ENCODE data around the gene KLK11. TPM values are rescaled to one million over a fixed set of nuclear protein-coding genes. Genes with fewer than 3 reads are reported as not detected.

KLK11 gene
- total RNA-seq, 1 experiment from 2014 or later: not detected

- DNase-seq (ENCODE audit: low spot score): no peak
- in situ Hi-C loops (cut with HindIII; ENCODE audit: low sequenced_read_pairs): no loop called here
These were observed 46.2 kb downstream of the KLK11 start for GRCh38 chr19:50980208-50980607.

GRCh38 chr19:50979758-50980157 is 46.7 kb downstream of the KLK11 start:
- in situ Hi-C loops (cut with HindIII; ENCODE audit: low sequenced_read_pairs): no loop called here
- no peak for DNase-seq (ENCODE audit: low spot score)

DNA sequence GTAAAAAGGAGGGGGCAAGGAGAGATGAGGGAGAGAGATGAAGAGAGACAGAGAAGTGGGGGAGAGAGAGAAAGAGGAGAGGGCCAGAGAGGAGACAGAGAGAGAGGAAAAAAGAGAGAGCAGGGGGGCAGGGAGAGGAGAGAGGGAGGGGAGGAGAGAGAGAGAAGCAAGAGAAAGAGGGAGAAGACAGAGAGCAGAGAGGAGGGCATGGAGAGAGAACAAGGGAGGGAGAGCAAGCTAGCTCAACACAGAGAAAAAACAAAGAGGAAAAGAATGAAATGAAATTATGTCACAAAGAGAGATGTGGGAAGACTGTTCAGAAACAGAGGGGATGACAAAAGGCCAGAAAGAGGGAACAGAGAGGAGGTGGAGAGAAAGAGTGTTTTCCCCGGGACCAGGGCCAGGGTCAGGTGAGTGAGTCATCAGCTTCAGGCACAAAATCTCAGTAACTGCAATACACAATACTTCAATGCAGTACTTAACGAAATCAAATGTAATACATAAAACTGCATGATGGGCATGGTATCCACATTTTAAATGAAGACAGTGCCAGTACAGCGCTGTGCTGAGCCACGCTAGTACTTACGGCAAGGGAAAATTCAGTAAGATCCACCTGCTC is 47.5 kb downstream of the KLK11 start:
- in situ Hi-C loops (cut with HindIII; ENCODE audit: low sequenced_read_pairs): no loop called here

GRCh38 chr19:50977626-50978025 is 48.8 kb downstream of the KLK11 start:
- in situ Hi-C loops (cut with HindIII; ENCODE audit: low sequenced_read_pairs): no loop called here

More for the DNA sequence above, 47.5 kb downstream of the KLK11 start:
- no peak for DNase-seq (ENCODE audit: low spot score)

GRCh38 chr19:50975766-50976165 is 50.6 kb downstream of the KLK11 start:
- no peak for DNase-seq (ENCODE audit: low spot score)
- in situ Hi-C loops (cut with HindIII; ENCODE audit: low sequenced_read_pairs): no loop called here

More at GRCh38 chr19:50977626-50978025, 48.8 kb downstream of the KLK11 start:
- DNase-seq (ENCODE audit: low spot score): no peak

DNA sequence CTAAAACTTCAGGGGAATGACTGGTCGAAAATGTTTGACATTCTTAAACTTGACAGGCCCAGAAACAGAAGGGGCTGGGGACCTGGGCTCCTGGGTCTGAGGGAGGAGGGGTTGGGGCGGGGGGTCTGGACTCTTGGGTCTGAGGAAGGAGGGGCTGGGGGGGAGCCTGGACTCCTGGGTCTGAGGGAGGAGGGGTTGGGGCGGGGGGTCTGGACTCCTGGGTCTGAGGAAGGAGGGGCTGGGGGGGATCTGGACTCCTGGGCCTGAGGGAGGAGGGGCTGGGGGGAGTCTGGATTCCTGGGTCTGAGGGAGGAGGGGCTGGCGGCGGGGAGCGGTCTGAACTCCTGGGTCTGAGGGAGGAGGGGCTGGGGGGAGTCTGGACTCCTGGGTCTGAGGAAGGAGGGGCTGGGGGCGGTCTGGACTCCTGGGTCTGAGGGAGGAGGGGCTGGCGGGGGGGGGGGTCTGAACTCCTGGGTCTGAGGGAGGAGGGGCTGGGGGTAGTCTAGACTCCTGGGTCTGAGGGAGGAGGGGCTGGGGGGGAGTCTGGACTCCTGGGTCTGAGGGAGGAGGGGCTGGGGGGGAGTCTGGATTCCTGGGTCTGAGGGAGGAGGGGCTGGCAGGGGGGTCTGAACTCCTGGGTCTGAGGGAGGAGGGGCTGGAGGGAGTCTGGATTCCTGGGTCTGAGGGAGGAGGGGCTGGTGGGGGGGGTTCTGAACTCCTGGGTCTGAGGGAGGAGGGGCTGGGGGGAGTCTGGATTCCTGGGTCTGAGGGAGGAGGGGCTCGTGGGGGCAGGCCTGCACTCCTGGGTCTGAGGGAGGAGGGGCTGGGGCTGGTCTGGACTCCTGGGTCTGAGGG is 51.5 kb downstream of the KLK11 start:
- DNase-seq (ENCODE audit: low spot score): no peak

GRCh38 chr19:50972795-50973376 is 53.5 kb downstream of the KLK11 start:
- in situ Hi-C loops (cut with HindIII; ENCODE audit: low sequenced_read_pairs): no loop called here
- DNase-seq (ENCODE audit: low spot score): no peak

More for the DNA sequence above, 51.5 kb downstream of the KLK11 start:
- in situ Hi-C loops (cut with HindIII; ENCODE audit: low sequenced_read_pairs): no loop called here

Other genes starting within 250 kb of the KLK11 start
- gene ACP4, start 236.2 kb downstream of the KLK11 start, total RNA-seq (2014; rRNA removed; shearing (Covaris generic)): not detected in 2 replicates
- not detected in 2 replicates for gene KLK1, start 202.8 kb downstream of the KLK11 start, total RNA-seq (2014; rRNA removed; shearing (Covaris generic))
- not detected in 2 replicates for gene KLK15, start 193.0 kb downstream of the KLK11 start, total RNA-seq (2014; rRNA removed; shearing (Covaris generic))
- not detected in 2 replicates for gene KLK3, start 171.7 kb downstream of the KLK11 start, total RNA-seq (2014; rRNA removed; shearing (Covaris generic))
- gene KLK2, start 153.2 kb downstream of the KLK11 start, total RNA-seq (2014; rRNA removed; shearing (Covaris generic)): not detected in 2 replicates
- not detected in 2 replicates for gene KLK4, start 115.2 kb downstream of the KLK11 start, total RNA-seq (2014; rRNA removed; shearing (Covaris generic))
- gene KLK5, start 73.6 kb downstream of the KLK11 start, total RNA-seq (2014; rRNA removed; shearing (Covaris generic)): 0.58 TPM in 1 of 2 replicates, not detected in the other
- gene KLK6, start 57.0 kb downstream of the KLK11 start, total RNA-seq (2014; rRNA removed; shearing (Covaris generic)): not detected in 2 replicates
- gene KLK7, start 42.7 kb downstream of the KLK11 start, total RNA-seq (2014; rRNA removed; shearing (Covaris generic)): not detected in 2 replicates
- not detected in 2 replicates for gene KLK8, start 25.0 kb downstream of the KLK11 start, total RNA-seq (2014; rRNA removed; shearing (Covaris generic))
- gene KLK10, start 6.9 kb downstream of the KLK11 start, total RNA-seq (2014; rRNA removed; shearing (Covaris generic)): not detected in 2 replicates
- gene KLK12, start 8.4 kb upstream of the KLK11 start, total RNA-seq (2014; rRNA removed; shearing (Covaris generic)): not detected in 2 replicates
- not detected in 2 replicates for gene KLK13, start 38.5 kb upstream of the KLK11 start, total RNA-seq (2014; rRNA removed; shearing (Covaris generic))
- gene KLK14, start 56.3 kb upstream of the KLK11 start, total RNA-seq (2014; rRNA removed; shearing (Covaris generic)): not detected in 2 replicates
- 10.1 and 16.8 TPM in 2 replicates for gene CTU1, start 81.8 kb upstream of the KLK11 start, total RNA-seq (2014; rRNA removed; shearing (Covaris generic))
- gene SIGLEC9, start 98.3 kb upstream of the KLK11 start, total RNA-seq (2014; rRNA removed; shearing (Covaris generic)): not detected in 2 replicates
- gene SIGLEC7, start 115.7 kb upstream of the KLK11 start, total RNA-seq (2014; rRNA removed; shearing (Covaris generic)): not detected in 2 replicates
- 1.4 TPM in 1 of 2 replicates, not detected in the other for gene CD33, start 198.5 kb upstream of the KLK11 start, total RNA-seq (2014; rRNA removed; shearing (Covaris generic))
- not detected in 2 replicates for gene SIGLECL1, start 224.5 kb upstream of the KLK11 start, total RNA-seq (2014; rRNA removed; shearing (Covaris generic))

Measured in G401 (cell line).